GM23338 (cell line): ENCODE data around the gene SFRP2. TPM values are rescaled to one million over a fixed set of nuclear protein-coding genes. Genes with fewer than 3 reads are reported as not detected.

ENCODE experiments used
- ATAC-seq: fragments of 200-7000 bp; cut with Tn5 transposase; 3 replicates; pipeline ENCODE4 v1.9.1; 2020
- DNase-seq: peaks from one replicate; pipeline ENCODE4 v3.0.0-alpha.2; 2015; ENCODE audit warnings: low spot score
- H2AFZ ChIP-seq: fragments of 200-600 bp; sonication (generic); 2 replicates; pipeline ENCODE4 v1.8.0; 2016; ENCODE audit warnings: antibody characterized with exemption, mild to moderate bottlenecking, moderate library complexity
- H3F3A ChIP-seq: fragments of 200-600 bp; sonication (generic); replicated peaks from 2 replicates; pipeline ENCODE4 v1.8.0; 2017; ENCODE audit warnings: antibody characterized with exemption, mixed run types, low read depth
- H3K27ac ChIP-seq: fragments of 200-600 bp; sonication (generic); 2 replicates; pipeline ENCODE4 v1.6.1; 2016; ENCODE audit warnings: low read depth
- H3K27me3 ChIP-seq: fragments of 200-600 bp; sonication (generic); 2 replicates; pipeline ENCODE4 v1.8.0; 2016; ENCODE audit warnings: mild to moderate bottlenecking, mixed run types, moderate library complexity; ENCODE audit not compliant: insufficient read depth
- H3K36me3 ChIP-seq: fragments of 200-600 bp; sonication (generic); 2 replicates; pipeline ENCODE4 v1.8.0; 2016; ENCODE audit warnings: mild to moderate bottlenecking; ENCODE audit not compliant: insufficient read depth
- H3K4me1 ChIP-seq: fragments of 200-600 bp; sonication (generic); 2 replicates; pipeline ENCODE4 v1.8.0; 2016; ENCODE audit warnings: mild to moderate bottlenecking, moderate library complexity; ENCODE audit not compliant: insufficient read depth
- H3K4me2 ChIP-seq: fragments of 200-600 bp; sonication (generic); 2 replicates; pipeline ENCODE4 v1.7.1; 2017; ENCODE audit warnings: mixed run types
- H3K4me3 ChIP-seq: fragments of 200-600 bp; sonication (generic); 2 replicates; pipeline ENCODE4 v1.6.1; 2016; ENCODE audit warnings: mixed run types
- H3K79me2 ChIP-seq: fragments of 200-600 bp; sonication (generic); replicated peaks from 2 replicates; pipeline ENCODE4 v1.8.0; 2017; ENCODE audit warnings: mild to moderate bottlenecking; ENCODE audit not compliant: insufficient read depth
- H3K9me2 ChIP-seq: fragments of 200-600 bp; sonication (generic); 2 replicates; pipeline ENCODE4 v1.8.0; 2017; ENCODE audit not compliant: insufficient read depth
- H4K20me1 ChIP-seq: fragments of 200-600 bp; sonication (generic); replicated peaks from 2 replicates; pipeline ENCODE4 v1.8.0; 2017; ENCODE audit warnings: mild to moderate bottlenecking; ENCODE audit not compliant: insufficient read depth
- H3K27ac Mint-ChIP-seq: 2 replicates; pipeline ENCODE4 v1.8.0; 2020; ENCODE audit warnings: inconsistent platforms, mild to moderate bottlenecking, moderate library complexity, mixed read lengths
- H3K27me3 Mint-ChIP-seq: 3 replicates; pipeline ENCODE4 v1.8.0; 2022; ENCODE audit warnings: low read depth, mild to moderate bottlenecking, moderate library complexity, mixed read lengths, inconsistent platforms; ENCODE audit not compliant: insufficient read depth, poor library complexity
- H3K36me3 Mint-ChIP-seq: 3 replicates; pipeline ENCODE4 v1.8.0; 2021; ENCODE audit warnings: low read depth, mild to moderate bottlenecking, inconsistent platforms, moderate library complexity, mixed read lengths
- H3K4me1 Mint-ChIP-seq: 3 replicates; pipeline ENCODE4 v1.8.0; 2020; ENCODE audit warnings: mild to moderate bottlenecking, inconsistent platforms, mixed read lengths
- H3K4me3 Mint-ChIP-seq: 3 replicates; pipeline ENCODE4 v1.8.0; 2021; ENCODE audit warnings: moderate library complexity, mild to moderate bottlenecking, inconsistent platforms, mixed read lengths
- H3K9me3 Mint-ChIP-seq: 3 replicates; pipeline ENCODE4 v1.8.0; 2020; ENCODE audit warnings: moderate library complexity, mild to moderate bottlenecking, inconsistent platforms, mixed read lengths
- CREB1 ChIP-seq: fragments of 250-450 bp; sonication (Bioruptor Pico); IDR thresholded peaks from 2 replicates; pipeline ENCODE4 v1.5.0; 2020; ENCODE audit warnings: low read depth, mild to moderate bottlenecking, moderate library complexity
- EZH2 ChIP-seq: fragments of 200-600 bp; sonication (generic); IDR thresholded peaks from one replicate; pipeline ENCODE4 v1.8.0; 2017; ENCODE audit warnings: antibody characterized with exemption, mild to moderate bottlenecking, low read depth; ENCODE audit not compliant: unreplicated experiment
- EZH2phosphoT487 ChIP-seq: fragments of 200-600 bp; sonication (generic); IDR thresholded peaks from one replicate; pipeline ENCODE4 v1.8.1; 2018; ENCODE audit warnings: antibody characterized with exemption; ENCODE audit not compliant: unreplicated experiment
- JUNB ChIP-seq: IDR thresholded peaks from one replicate; pipeline ENCODE4 v1.6.1; 2016; ENCODE audit warnings: antibody characterized with exemption; ENCODE audit not compliant: unreplicated experiment
- NANOG ChIP-seq: IDR thresholded peaks from 2 replicates; pipeline ENCODE4 v1.6.1; 2016; ENCODE audit warnings: antibody characterized with exemption, borderline replicate concordance
- POLR2AphosphoS5 ChIP-seq: IDR thresholded peaks from 2 replicates; pipeline ENCODE4 v1.6.1; 2016; ENCODE audit warnings: antibody characterized with exemption, low read depth
- STAT1 ChIP-seq: IDR thresholded peaks from one replicate; pipeline ENCODE4 v1.6.1; 2016; ENCODE audit warnings: antibody characterized with exemption; ENCODE audit not compliant: unreplicated experiment
- ZNF331 ChIP-seq: fragments of 250-450 bp; sonication (Bioruptor Pico); IDR thresholded peaks from 2 replicates; pipeline ENCODE4 v1.5.0; 2020; ENCODE audit warnings: low read depth, mild to moderate bottlenecking, moderate library complexity
- ZNF462 ChIP-seq: fragments of 250-450 bp; sonication (Bioruptor Pico); IDR thresholded peaks from 2 replicates; pipeline ENCODE4 v1.5.0; 2020; ENCODE audit warnings: mild to moderate bottlenecking, moderate library complexity
- polyA plus RNA-seq: library from polyadenylated mRNA; unstranded; fragments of >200 nt; fragmentation: Nextera tagmentation; extraction: Ambion mirVana; gene quantifications from 2 replicates; pipeline ENCODE4 v1.2.1, GENCODE V29; 2016
- total RNA-seq: library from RNA; depleted of rRNA; stranded (reverse); fragments of >200 nt; shearing (Covaris generic); gene quantifications from 2 replicates; pipeline ENCODE4 v1.2.3, GENCODE V29; 2014

SFRP2 gene
- total and polyA plus RNA-seq, 2 experiments from 2014 or later = 219 to 286 TPM

DNA sequence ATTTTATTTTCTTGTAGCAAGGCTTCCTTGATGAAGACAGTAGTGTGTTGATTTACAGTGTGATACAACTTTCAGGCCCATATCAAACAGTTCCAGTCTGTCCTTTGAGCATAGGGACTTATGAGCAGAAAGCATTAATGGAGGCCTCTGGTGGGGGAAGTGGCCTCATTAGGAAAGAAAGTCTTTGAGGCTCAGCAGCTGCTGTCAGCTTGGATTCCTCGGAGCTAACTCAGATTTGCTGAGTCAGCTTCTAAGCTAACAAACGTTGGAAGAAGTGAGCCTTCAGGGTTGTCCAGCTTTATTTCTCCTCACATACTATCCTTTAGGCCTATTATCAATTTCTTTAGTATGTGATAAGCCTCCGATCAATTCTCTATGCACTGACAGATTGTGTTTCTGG lies 15.8 kb upstream of the SFRP2 start:
- Mint-ChIP-seq H3K27me3 (no peaks in the 10 kb centered on the region), H3K4me3 (no peak overlapping the region), H3K4me1 (no peaks in the 10 kb centered on the region; the same call in 2 of the 3 replicates), H3K9me3 (peaks cover 6% of the 10 kb centered on the region; the same call in 2 of the 3 replicates), H3K27ac (no peak overlapping the region), H3K36me3 (peaks cover 2% of the 10 kb centered on the region; the same call in 2 of the 3 replicates)
- Histone ChIP-seq H3K27ac (no peak overlapping the region), H2AFZ (no peak overlapping the region), H3K9me2 (no peaks in the 10 kb centered on the region), H3K36me3 (no peaks in the 10 kb centered on the region), H4K20me1 (no peaks in the 10 kb centered on the region), H3F3A (no peaks in the 10 kb centered on the region), H3K4me1 (no peaks in the 10 kb centered on the region), H3K27me3 (no peaks in the 10 kb centered on the region), H3K4me3 (no peak overlapping the region), H3K4me2 (no peak overlapping the region), H3K79me2 (no peaks in the 10 kb centered on the region)
- TF ChIP-seq EZH2 (no peak), NANOG (no peak), STAT1 (no peak), JUNB (no peak), ZNF462 (CRISPR knock-in tag) (no peak), CREB1 (CRISPR knock-in tag) (no peak), ZNF331 (CRISPR knock-in tag) (no peak), EZH2phosphoT487 (no peak), POLR2AphosphoS5 (no peak)
- no peak for DNase-seq
- ATAC-seq = no peak
